Activated naive CD4-positive, alpha-beta T cell treated with anti-CD3 and anti-CD28 coated beads, Interleukin-2, amount 10 ng/mL, durations not matched to agents 7 days and 5 days (primary cell): Measurements from ENCODE around the gene HMG20A.

Experiments
- CTCF ChIA-PET: fragments of 350-600 bp; sonication (Branson Sonifier 250); formaldehyde crosslinking; loops from one replicate; lab custom pipeline; 2021; ENCODE audit warnings: antibody characterized with exemption; lab: Charles Lee
- DNase-seq: peaks from one replicate; pipeline ENCODE4 v3.0.0-alpha.2; 2020
- H3K27ac Mint-ChIP-seq: one replicate; pipeline ENCODE4 v1.8.0; 2021; ENCODE audit warnings: mild to moderate bottlenecking, moderate library complexity, mixed read lengths
- H3K27me3 Mint-ChIP-seq: one replicate; pipeline ENCODE4 v1.8.0; 2021; ENCODE audit warnings: mild to moderate bottlenecking, mixed read lengths
- H3K36me3 Mint-ChIP-seq: one replicate; pipeline ENCODE4 v1.8.0; 2021; ENCODE audit warnings: mixed read lengths
- H3K4me1 Mint-ChIP-seq: one replicate; pipeline ENCODE4 v1.8.0; 2021; ENCODE audit warnings: mixed read lengths
- H3K4me3 Mint-ChIP-seq: one replicate; pipeline ENCODE4 v1.8.0; 2021; ENCODE audit warnings: mild to moderate bottlenecking, moderate library complexity, mixed read lengths
- H3K9me3 Mint-ChIP-seq: one replicate; pipeline ENCODE4 v1.8.0; 2021; ENCODE audit warnings: mixed read lengths

Gene HMG20A

GRCh38 chr15:77413699-77414349, 6.9 kb upstream of the HMG20A start:
- Mint-ChIP-seq H3K27me3 (no peaks in the 10 kb centered on the region), H3K27ac (no peak overlapping the region), H3K4me1 (peaks cover 34% of the 10 kb centered on the region), H3K4me3 (no peak overlapping the region), H3K36me3 (peaks cover 2% of the 10 kb centered on the region), H3K9me3 (no peaks in the 10 kb centered on the region)
- CTCF ChIA-PET = no interaction called here
- no peak for DNase-seq

- Mint-ChIP-seq H3K9me3 (no peaks in the 10 kb centered on the region), H3K4me3 (no peak overlapping the region), H3K27ac (no peak overlapping the region), H3K27me3 (no peaks in the 10 kb centered on the region), H3K36me3 (peaks cover 4% of the 10 kb centered on the region), H3K4me1 (peaks cover 27% of the 10 kb centered on the region)
- DNase-seq = no peak
- CTCF ChIA-PET = no interaction called here
These were observed 5.8 kb upstream of the HMG20A start for GRCh38 chr15:77414789-77415442.

GRCh38 chr15:77415450-77416147, 5.1 kb upstream of the HMG20A start:
- Mint-ChIP-seq H3K27ac (no peak overlapping the region), H3K27me3 (no peaks in the 10 kb centered on the region), H3K36me3 (peaks cover 4% of the 10 kb centered on the region), H3K4me3 (no peak overlapping the region), H3K9me3 (no peaks in the 10 kb centered on the region), H3K4me1 (peaks cover 20% of the 10 kb centered on the region)
- CTCF ChIA-PET = no interaction called here
- DNase-seq = no peak

- Mint-ChIP-seq H3K27ac (no peak overlapping the region), H3K27me3 (no peaks in the 10 kb centered on the region), H3K4me1 (peaks cover 19% of the 10 kb centered on the region), H3K36me3 (peaks cover 5% of the 10 kb centered on the region), H3K4me3 (no peak overlapping the region), H3K9me3 (no peaks in the 10 kb centered on the region)
- CTCF ChIA-PET = no interaction called here
- DNase-seq = no peak
These were observed 4.6 kb upstream of the HMG20A start for GRCh38 chr15:77416148-77416455.

GRCh38 chr15:77416954-77417353, 3.7 kb upstream of the HMG20A start:
- Mint-ChIP-seq H3K36me3 (peaks cover 5% of the 10 kb centered on the region), H3K27me3 (no peaks in the 10 kb centered on the region), H3K9me3 (no peaks in the 10 kb centered on the region), H3K4me3 (no peak overlapping the region), H3K4me1 (peaks cover 26% of the 10 kb centered on the region), H3K27ac (no peak overlapping the region)
- CTCF ChIA-PET = no interaction called here
- no peak for DNase-seq

- H3K36me3 Mint-ChIP-seq = peaks cover 5% of the 10 kb centered on the region
- no peak overlapping the region for H3K27ac Mint-ChIP-seq
- H3K27me3 Mint-ChIP-seq = no peaks in the 10 kb centered on the region
- no peaks in the 10 kb centered on the region for H3K9me3 Mint-ChIP-seq
- H3K4me1 Mint-ChIP-seq = peaks cover 24% of the 10 kb centered on the region
- CTCF ChIA-PET = no interaction called here
- no peak for DNase-seq
- H3K4me3 Mint-ChIP-seq = no peak overlapping the region
These were observed 3.1 kb upstream of the HMG20A start for GRCh38 chr15:77417602-77418001.

- peak overlapping the region; percentile 83 for H3K4me3 Mint-ChIP-seq
- CTCF ChIA-PET = interaction anchor here (0.7 to 1.0 kb wide), 3 partner anchors 9 to 229 kb away, joined by 3 to 4 read pairs (median 4); no protein-coding TSS in a partner anchor
- peaks cover 5% of the 10 kb centered on the region for H3K36me3 Mint-ChIP-seq
- peaks cover 29% of the 10 kb centered on the region for H3K4me1 Mint-ChIP-seq
- H3K27me3 Mint-ChIP-seq = no peaks in the 10 kb centered on the region
- H3K27ac Mint-ChIP-seq = peak overlapping the region; percentile 80
- no peaks in the 10 kb centered on the region for H3K9me3 Mint-ChIP-seq
- DNase-seq = no peak
These were observed 2.2 kb upstream of the HMG20A start for GRCh38 chr15:77418391-77418965.

- DNase-seq = peak; percentile 62
- H3K4me3 Mint-ChIP-seq = peak overlapping the region; percentile 83
- H3K4me1 Mint-ChIP-seq = peaks cover 32% of the 10 kb centered on the region
- CTCF ChIA-PET = interaction anchor here (0.7 to 1.0 kb wide), 3 partner anchors 9 to 229 kb away, joined by 3 to 4 read pairs (median 4); no protein-coding TSS in a partner anchor
- peaks cover 6% of the 10 kb centered on the region for H3K36me3 Mint-ChIP-seq
- H3K27me3 Mint-ChIP-seq = no peaks in the 10 kb centered on the region
- H3K9me3 Mint-ChIP-seq = no peaks in the 10 kb centered on the region
- peak overlapping the region; percentile 80 for H3K27ac Mint-ChIP-seq
These were observed 1.5 kb upstream of the HMG20A start for GRCh38 chr15:77418966-77419835.

- peak within 1 kb of the TSS; percentile 98 for H3K4me3 Mint-ChIP-seq
- H3K36me3 Mint-ChIP-seq = peaks cover 11% of the 10 kb centered on the region
- H3K27me3 Mint-ChIP-seq = no peaks in the 10 kb centered on the region
- H3K9me3 Mint-ChIP-seq = no peaks in the 10 kb centered on the region
- peaks cover 32% of the 10 kb centered on the region for H3K4me1 Mint-ChIP-seq
- peak; percentile 100 for DNase-seq
- CTCF ChIA-PET = no interaction called here
- peak within 1 kb of the TSS; percentile 97 for H3K27ac Mint-ChIP-seq
These were observed 665 bp upstream of the HMG20A start, which contains the start of gene PEAK1 for GRCh38 chr15:77419836-77420609. PEAK1 (minus strand) TSS chr15:77420104; CDS start chr15:77181926, 238,178 bp downstream.

- Mint-ChIP-seq H3K4me3 (peak overlapping the region; percentile 98), H3K9me3 (no peaks in the 10 kb centered on the region), H3K27me3 (no peaks in the 10 kb centered on the region), H3K36me3 (peaks cover 15% of the 10 kb centered on the region), H3K4me1 (peaks cover 41% of the 10 kb centered on the region), H3K27ac (peak overlapping the region; percentile 97)
- CTCF ChIA-PET = interaction anchor here (0.9 to 1.1 kb wide), 5 partner anchors 9 to 242 kb away, joined by 3 to 5 read pairs (median 4); no protein-coding TSS in a partner anchor
- DNase-seq = peak; percentile 31
These were observed 647 bp downstream of the HMG20A start for GRCh38 chr15:77421370-77421700.

- no peak for DNase-seq
- H3K4me1 Mint-ChIP-seq = peaks cover 46% of the 10 kb centered on the region
- CTCF ChIA-PET = interaction anchor here (0.6 kb wide), 1 partner anchor 238 kb away, joined by 3 read pairs; no protein-coding TSS in a partner anchor
- H3K9me3 Mint-ChIP-seq = no peaks in the 10 kb centered on the region
- no peak overlapping the region for H3K4me3 Mint-ChIP-seq
- peaks cover 14% of the 10 kb centered on the region for H3K36me3 Mint-ChIP-seq
- H3K27me3 Mint-ChIP-seq = no peaks in the 10 kb centered on the region
- H3K27ac Mint-ChIP-seq = no peak overlapping the region
These were observed 4.4 kb downstream of the HMG20A start for GRCh38 chr15:77425104-77425503.

GRCh38 chr15:77426377-77426776, 5.7 kb downstream of the HMG20A start:
- no peaks in the 10 kb centered on the region for H3K27me3 Mint-ChIP-seq
- CTCF ChIA-PET = interaction anchor here (2.3 kb wide), 1 partner anchor 239 kb away, joined by 7 read pairs; no protein-coding TSS in a partner anchor
- H3K27ac Mint-ChIP-seq = no peak overlapping the region
- no peak overlapping the region for H3K4me3 Mint-ChIP-seq
- no peak for DNase-seq
- no peaks in the 10 kb centered on the region for H3K9me3 Mint-ChIP-seq
- peaks cover 12% of the 10 kb centered on the region for H3K36me3 Mint-ChIP-seq
- peaks cover 50% of the 10 kb centered on the region for H3K4me1 Mint-ChIP-seq

- H3K4me3 Mint-ChIP-seq = no peak overlapping the region
- peaks cover 12% of the 10 kb centered on the region for H3K36me3 Mint-ChIP-seq
- DNase-seq = no peak
- H3K27ac Mint-ChIP-seq = no peak overlapping the region
- CTCF ChIA-PET = interaction anchor here (2.3 kb wide), 1 partner anchor 240 kb away, joined by 7 read pairs; no protein-coding TSS in a partner anchor
- H3K9me3 Mint-ChIP-seq = no peaks in the 10 kb centered on the region
- H3K27me3 Mint-ChIP-seq = no peaks in the 10 kb centered on the region
- H3K4me1 Mint-ChIP-seq = peaks cover 46% of the 10 kb centered on the region
These were observed 6.2 kb downstream of the HMG20A start for GRCh38 chr15:77426871-77427270.
